Germinal center (tissue), 1 donor: ENCODE results near the gene PPFIA3.
"Not testable (repeated sequence)": the region's sequence is repeated elsewhere in the genome, so short reads cannot be mapped to it uniquely, and the experiment has no call there.

Source experiments
- DNase-seq: peaks from one replicate; pipeline ENCODE4 v3.0.0; 2012; ENCODE audit warnings: mixed read lengths, low spot score

PPFIA3 gene

DNA sequence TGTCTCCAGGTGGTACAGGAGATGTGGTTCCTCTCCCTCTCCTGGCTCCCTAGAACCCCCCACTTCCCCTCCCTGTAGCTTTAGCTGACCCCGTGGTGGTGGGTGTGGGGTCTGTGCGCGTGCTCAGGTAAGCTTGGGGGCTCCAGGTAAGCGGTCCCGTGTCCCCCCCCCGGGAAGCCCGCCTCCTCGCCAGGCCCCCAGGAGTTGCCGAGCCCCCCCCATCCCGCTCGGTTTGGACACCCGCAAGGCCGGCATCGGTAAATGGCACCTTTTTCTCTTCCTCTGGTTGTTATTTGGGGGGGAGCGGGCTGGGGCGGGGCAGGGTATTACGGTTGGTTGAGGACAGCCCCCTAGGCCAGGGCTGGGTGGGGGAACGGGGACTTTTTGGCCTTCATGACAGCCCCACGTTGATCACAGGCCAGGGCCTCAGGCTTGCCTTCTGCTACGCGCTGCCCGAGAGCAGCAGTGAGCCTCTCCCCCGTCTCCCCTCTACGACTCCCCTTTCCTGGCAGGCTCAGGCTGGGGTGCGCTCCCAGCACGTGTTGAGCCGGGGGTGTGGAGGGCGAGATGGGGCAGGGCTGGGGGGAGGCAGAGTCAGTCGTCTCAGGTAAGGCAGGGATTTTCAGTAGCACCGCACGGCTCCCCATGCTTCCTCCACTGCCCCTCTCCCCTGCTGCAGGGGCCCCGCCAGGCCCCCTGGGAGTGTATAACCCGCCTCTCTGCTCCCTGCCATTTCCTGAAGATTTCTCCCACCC, 15.8 kb upstream of the PPFIA3 start:
- no peak for DNase-seq

DNA sequence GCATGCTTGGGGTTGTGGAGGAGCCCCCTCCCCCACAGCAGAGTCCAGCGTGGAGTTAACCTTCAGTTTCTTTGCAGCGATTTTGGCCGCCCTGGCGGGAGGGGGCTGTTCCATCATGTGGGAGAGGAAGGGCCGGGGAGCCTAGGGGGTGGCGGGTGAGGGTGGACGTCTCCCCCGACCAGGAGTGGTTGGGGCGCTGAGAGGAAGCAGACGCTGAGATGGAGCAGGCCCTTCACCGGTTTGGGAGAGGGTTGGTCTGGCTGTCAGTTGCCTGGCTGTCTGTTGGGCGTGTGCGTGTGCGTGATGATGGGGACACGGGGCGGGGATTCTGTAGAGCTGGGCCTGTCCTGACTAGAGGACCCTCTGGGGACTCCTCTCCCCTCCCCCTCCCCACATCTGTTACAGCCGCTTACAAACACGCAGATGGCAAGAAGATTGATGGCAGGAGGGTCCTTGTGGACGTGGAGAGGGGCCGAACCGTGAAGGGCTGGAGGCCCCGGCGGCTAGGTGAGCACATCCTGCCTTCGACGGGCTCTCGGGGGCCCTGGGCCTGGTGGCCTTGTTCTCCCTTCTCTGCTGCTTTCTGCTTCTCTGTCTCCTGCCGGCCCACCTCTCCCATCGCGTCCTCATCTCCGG, 15.0 kb upstream of the PPFIA3 start:
- DNase-seq: no peak

DNA sequence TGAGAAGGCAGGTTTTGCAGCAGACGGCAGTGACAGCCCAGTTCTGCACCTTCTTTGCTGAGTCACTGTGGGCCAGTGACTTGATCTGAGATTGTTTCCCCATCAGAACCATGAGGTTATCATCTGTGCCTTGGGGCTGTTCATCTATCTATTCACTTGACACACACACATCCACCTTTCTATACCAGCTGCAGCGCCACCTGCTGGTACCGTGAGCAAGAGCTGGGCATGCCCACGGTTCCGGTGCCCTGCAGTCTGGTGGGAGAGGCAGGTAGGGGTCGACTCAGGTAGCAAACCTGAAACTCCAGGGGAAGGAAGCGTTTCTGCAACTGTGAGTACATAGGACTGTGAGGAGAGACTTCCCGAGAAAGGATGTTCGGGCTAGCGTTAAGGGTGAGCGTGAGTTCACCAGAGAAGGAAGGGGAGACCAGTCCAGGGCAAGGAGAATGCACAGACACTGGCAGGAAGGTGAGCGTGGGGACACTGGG, 12.7 kb upstream of the PPFIA3 start:
- peak; percentile 55 for DNase-seq

DNA sequence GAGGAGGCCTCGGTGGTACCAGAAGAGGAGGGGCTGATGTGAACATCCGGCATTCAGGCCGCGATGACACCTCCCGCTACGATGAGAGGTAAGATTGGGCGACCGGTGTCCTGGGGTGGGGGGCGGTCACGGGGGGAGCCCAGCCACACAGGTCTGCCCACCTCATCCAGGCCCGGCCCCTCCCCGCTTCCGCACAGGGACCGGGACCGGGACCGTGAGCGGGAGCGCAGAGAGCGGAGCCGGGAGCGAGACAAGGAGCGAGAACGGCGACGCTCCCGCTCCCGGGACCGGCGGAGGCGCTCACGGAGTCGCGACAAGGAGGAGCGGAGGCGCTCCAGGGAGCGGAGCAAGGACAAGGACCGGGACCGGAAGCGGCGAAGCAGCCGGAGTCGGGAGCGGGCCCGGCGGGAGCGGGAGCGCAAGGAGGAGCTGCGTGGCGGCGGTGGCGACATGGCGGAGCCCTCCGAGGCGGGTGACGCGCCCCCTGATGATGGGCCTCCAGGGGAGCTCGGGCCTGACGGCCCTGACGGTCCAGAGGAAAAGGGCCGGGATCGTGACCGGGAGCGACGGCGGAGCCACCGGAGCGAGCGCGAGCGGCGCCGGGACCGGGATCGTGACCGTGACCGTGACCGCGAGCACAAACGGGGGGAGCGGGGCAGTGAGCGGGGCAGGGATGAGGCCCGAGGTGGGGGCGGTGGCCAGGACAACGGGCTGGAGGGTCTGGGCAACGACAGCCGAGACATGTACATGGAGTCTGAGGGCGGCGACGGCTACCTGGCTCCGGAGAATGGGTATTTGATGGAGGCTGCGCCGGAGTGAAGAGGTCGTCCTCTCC, 11.5 kb upstream of the PPFIA3 start:
- DNase-seq: no peak

DNA sequence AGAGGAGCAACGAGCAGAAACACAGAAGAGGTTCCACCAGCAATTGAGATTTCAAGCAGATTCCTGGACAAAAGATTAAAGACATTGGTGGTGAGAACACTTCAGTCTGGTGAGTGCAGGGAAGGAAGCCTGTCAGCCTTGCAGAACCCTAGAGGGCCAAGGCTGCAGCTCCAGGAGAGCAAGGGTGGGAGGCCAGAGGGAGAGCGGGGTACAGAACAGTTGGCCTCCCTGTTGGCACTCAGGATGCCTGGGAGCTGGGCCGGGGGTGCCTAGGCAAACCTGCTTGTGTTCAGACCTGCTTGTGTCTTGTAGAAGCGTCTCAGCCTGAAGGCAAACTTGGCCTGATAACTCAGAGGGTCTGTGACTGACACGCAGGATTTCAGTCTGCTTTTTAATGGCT, 10.3 kb upstream of the PPFIA3 start:
- no peak for DNase-seq

DNA sequence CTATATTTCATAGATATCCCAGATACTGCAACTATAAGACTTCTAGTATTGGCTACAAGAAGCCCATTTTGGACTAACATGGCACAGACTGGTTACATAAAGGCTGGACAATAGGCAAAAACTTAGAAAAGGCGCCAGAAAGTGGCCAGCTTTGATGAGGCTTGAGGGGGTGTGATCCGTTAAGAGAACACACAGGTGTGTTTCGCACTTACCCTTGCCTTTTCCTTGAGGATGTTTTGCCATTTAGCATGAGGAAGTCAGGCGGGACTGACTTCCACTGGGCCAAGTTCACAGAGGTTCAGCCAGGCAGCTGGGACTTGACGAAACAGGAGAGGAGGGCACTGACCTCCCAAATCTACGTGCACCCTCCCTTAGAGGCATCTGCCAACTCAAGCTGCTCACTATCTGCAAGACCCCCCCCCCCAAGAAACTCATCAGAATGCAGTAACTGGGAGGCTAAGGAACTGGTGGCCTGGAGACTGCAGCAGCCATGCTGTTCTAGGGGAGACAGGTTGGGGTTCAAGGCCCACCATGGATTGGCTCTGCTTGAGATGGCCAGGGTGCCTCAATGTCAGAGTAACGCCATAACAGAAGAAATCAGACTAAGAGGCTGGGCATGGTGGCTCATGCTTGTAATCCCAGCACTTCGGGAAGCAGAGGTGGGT, 9.6 kb upstream of the PPFIA3 start:
- DNase-seq: no peak

DNA sequence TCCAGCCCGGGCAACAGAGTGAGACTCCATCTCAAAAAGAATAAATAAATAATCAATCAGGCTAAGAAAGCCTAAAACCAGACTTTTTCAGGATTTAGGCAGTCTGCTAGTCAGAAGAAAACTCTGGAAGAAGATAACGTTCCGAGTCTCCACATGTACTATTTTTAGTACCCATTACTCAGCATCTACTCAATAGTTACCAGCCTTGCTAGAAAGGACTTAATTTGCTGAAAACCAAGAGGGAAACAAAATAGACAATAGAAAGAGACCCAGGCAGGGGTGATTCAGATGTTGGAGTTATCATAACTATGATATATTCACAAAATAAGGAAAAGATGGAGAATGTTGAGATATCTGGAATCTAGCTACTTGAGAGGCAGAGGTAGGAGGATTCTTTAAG, 8.8 kb upstream of the PPFIA3 start:
- DNase-seq: no peak

DNA sequence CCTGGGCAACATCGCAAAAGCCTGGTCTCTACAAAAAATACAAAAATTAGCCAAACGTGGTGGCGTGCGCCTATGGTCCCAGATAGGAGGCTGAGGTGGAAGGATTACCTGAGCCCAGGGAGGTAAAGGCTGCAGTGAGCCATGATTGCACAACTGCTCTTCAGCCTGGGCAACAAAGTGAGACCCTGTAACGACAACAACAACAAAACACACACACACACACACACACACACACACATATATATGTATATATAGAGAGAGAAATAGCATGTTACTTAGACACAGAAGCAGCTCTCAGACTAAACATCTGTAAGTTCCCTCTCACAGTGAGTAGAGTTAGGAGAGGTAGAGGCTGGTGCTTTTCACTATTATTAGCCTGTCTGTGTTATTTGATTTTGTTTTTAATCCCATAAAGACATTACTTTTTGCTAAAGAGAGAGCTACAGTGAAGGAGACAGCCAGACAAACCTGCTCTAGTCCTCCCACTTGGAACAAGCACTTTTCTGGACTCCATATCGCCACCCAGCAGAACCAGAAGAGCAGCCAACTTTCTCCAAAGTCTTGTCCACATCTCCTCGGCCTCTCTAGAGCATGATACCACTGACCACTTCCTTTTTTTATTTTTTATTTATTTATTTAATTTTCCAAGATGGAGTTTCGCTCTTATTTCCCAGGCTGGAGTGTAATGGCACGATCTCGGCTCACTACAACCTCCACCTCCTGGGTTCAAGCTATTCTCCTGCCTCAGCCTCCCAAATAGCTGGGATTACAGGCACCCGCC, 7.9 kb upstream of the PPFIA3 start:
- no peak for DNase-seq

DNA sequence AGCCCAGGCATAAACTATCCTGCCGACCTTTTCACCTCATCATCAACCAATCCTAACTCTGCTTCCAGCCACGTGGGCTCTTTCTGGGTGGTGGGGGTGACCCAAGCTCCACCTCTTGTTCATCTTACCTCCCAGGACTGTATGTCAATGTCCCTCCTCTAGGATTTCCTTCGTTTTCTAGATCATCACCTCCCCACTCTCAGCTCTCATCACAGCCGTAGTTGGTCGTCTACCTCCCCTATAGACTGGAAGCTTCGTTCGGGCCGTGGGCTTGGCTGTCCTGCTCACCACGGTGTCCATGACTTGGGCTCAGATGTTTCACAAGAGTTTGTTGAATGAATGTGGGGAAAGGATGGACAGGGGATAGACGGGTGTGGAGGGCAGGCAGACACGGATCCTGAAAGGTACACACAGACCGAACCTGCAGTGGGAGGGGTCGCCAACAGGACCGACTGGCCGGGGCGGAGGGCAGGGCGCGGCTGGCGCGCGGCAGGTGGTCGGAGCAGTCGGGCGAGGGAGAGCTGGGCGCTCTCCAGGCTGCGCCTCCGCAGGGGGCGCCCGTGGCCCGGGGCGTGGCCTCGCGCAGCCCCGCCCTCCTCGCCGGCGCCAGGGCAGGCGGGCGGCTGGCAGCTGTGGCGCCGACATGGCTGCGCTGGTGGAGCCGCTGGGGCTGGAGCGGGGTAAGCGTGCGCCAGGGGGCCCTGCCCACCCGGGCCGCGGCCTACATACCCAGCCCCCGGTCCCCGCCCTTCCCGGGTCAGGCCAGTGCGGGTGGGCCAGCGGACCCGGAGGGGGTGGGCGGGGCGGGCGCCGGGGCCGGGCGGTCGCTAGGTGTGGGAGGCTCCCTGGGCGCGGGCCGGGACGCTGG, 5.3 kb upstream of the PPFIA3 start, which contains the start of gene LIN7B:
Gene LIN7B, plus strand, starts transcription at position 609 of the 868 bp plus-strand sequence. Its CDS starts 35 bp downstream, at position 644.
- peak; percentile 92 for DNase-seq

DNA sequence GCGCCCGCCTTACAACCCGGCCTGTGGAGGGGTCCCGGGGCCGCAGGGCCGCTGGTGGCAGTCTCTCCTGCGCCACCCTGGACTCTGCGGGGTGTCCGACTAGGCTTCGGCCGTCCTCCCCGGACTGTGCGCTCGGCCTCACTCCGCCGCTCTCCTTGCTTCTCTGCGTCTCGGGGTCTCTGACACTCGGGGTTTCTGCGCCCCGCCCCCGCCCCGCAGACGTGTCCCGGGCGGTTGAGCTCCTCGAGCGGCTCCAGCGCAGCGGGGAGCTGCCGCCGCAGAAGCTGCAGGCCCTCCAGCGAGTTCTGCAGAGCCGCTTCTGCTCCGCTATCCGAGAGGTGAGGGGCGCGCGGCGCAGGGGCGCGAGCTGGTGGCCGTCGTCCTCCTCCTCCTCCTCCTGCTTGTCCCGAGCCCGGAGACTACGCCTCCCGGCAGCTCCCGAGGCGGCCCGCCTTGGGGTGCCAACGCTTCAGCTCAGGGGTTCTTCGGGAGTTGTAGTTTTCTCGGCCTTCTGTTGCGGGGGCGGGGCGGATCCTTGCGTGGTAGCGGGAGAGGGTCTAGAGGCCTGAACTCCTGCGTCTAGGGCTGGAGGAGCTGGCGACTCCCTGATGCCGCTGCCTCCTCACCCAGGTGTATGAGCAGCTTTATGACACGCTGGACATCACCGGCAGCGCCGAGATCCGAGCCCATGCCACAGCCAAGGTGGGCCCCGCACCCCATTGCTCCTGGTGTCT, 4.5 kb upstream of the PPFIA3 start:
- DNase-seq: peak; percentile 34

DNA sequence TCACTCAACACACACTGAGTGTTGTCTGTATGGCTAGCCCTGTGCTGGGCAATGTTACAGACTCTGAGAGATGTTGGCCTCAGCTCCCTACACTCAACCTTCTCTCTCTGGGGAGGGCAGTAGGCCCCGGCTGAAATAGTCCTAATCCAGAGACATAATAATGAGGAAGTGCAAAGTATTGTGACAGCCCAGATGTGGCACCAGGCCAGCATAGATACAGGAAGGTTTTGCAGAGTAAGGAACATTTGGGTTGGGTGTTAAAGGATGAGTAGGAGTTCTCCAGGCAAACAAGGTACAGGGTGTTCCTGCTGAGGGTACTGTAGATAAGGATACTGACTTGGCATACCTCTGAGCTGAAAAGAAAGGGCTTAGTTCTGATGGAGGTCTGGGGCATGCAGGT, 2.8 kb upstream of the PPFIA3 start:
- no peak for DNase-seq

DNA sequence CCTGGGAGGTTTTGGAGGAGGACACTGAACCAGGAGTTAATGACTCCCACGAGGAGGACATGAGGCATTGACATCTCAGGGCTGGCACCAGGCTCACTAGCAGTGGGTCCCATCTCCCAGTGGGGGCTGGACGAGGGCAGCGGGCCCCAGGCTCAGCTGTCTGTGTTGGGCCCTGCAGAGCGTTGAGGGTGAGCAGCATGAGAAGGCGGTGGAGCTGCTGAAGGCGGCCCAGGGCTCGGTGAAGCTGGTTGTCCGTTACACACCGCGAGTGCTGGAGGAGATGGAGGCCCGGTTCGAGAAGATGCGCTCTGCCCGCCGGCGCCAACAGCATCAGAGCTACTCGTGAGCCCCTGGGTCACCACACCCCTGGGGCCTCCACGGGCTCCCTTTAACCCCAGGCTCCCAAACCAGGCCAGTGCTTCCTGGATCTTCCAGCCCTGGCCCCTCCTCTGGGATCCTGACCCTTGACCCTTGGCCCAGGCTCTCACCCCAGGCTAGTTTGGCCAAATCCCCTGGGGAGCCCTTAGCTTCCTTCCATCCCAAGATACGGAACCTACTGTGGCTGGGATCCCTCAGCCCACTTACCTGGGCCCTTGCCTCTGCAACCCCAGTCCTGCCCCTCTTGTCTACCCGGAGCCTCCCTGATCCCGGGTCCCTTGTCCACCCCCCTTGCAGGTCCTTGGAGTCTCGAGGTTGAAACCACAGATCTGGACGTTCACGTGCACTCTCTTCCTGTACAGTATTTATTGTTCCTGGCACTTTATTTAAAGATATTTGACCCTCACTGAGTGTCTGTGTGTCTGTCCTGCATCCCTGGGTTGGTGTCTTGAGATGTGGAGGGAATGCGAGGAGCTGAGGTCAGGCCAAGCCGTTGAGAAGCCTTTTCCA, 1.4 kb upstream of the PPFIA3 start:
- no peak for DNase-seq

DNA sequence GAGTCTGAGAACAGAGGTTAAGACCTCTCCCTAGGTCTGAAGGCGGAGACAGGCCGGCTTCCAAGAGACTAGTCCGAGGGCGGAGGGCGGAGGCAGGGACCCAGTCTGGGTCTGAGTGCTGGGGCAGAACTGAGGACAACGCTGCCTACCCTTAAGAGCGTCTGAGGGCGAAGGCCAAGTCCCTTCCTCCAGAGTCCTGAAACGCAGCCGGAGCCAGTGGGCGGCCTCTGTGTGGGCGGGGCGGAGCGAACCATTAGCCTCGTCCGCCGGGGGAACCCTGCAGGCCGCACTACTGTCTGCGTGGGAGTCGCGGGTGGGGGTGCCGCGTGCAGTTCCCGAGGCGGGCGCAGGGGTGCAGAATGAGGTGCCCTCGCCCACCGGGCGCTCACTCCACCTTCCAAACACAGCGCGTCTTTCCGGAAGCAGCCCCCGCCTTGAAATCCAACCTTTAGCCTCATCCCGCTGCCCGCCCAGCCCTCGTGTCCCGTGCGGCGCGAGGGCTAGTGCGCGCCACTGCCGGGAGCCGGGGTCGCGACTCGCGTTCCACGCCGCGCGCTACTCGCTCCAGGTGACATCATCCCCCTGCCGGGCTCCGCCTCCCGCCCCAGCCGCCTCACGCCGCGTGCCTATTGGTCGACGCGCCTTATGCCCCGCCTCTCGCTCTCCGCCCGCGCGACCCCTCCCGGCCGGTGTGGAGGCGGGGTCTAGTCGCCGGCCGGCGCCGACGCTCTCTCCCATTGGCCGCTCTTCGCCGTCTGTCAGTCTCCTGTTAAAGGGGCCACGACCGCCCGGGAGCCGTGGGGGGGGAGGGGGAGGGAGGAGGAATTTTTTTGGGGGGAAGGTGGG, 556 bp upstream of the PPFIA3 start, which contains the start of gene C19orf73:
Gene C19orf73, minus strand, starts transcription at position 579 of the 846 bp plus-strand sequence. Its CDS starts 121 bp downstream, at position 458.
- DNase-seq: peak; percentile 99

DNA sequence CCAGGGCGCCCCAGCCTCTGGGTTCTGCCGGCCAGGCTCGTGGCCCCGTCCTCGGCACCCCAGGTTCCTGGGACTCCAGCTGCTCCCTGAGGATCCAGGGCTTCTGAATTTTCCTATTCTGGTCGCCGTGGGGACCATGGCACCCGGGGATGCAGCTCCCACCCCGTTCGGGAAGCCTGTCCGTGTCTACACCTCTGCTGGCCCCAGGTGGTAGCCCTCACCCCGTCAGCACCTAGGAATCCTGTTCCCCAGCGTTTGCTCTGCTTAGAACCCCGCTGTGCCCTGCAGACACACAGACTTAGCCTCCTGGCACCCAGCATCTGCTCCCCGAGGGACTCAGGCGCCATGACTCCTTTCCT, 960 bp downstream of the PPFIA3 start:
- no peak for DNase-seq

DNA sequence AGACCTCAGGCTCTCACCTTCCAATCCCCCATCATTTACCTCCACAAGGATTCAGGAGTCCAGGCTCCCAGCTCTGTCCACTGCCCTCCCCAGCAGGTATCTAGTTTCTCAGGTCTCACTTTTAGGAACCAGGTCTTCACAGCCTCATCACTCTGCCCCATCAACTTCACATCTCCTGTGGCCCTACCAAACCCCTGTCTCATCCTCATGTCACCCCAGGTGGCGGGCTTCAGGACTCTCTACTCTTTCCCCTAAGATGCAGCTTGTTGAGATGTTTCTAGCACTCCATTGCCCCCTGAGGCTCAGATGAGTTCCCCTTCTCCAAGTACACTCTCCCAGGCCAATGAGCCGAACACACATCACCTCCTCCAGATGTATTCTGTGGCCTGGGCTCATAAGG, 1.5 kb downstream of the PPFIA3 start:
- DNase-seq: no peak

DNA sequence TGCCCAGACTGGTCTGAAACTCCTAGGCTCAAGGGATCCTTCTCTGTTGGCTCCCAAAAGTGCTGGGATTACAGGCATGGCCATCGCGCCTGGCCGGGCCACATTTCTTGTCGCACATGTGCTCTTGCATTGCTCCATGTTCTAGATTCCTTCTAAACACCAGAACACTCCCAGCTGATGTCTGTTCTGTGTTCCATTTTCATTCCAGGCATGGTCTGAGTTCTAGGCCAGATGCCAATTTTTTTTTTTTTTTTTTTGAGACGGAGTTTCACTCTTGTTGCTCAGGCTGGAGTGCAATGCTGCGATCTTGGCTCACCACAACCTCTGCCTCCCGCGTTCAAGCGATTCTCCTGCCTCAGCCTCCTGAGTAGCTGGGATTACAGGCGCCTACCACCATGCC, 2.5 kb downstream of the PPFIA3 start:
- not testable (repeated sequence) for DNase-seq

DNA sequence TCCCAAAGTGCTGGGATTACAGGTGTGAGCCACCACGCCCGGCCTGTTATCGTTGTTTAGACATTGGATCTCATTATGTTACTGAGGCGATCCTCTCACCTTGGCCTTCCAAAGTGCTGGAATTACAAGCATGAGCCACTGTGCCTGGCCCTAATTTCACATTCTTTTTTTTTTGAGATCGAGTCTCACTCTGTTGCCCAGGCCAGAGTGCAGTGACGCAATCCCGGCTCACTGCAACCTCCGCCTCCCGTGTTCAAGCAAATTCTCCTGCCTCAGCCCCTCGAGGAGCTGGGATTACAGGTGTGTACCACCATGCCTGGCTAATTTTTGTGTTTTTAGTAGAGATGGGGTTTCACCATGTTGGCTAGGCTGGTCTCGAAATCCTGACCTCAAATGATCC, 3.9 kb downstream of the PPFIA3 start:
- not testable (repeated sequence) for DNase-seq
